Measurements from ENCODE around the gene LRP3.

DNA sequence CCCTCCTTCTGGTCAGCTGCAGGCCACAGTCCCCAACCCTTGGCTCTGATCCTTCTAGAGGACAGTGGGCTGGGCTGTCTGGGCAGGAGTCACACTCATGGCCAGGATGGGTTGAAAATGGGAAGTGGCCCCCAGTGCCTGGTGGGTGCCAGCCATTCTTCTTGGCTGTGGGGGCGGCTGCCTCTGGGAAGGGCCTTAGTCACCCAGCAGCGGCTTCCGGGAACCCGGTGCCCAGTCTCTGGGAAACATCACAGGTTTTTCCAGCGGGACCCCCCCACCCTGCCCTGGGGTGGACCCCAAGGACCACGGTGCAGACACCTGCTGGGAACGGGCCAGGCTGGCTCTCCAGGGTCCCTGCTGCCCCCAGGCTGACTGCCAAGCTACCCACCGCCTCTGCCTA, 58.8 kb downstream of the LRP3 start:
- no peak for TF ChIP-seq POLR2A (IDR thresholded peaks at IDR 0.05)
- TF ChIP-seq, protein P1, sequence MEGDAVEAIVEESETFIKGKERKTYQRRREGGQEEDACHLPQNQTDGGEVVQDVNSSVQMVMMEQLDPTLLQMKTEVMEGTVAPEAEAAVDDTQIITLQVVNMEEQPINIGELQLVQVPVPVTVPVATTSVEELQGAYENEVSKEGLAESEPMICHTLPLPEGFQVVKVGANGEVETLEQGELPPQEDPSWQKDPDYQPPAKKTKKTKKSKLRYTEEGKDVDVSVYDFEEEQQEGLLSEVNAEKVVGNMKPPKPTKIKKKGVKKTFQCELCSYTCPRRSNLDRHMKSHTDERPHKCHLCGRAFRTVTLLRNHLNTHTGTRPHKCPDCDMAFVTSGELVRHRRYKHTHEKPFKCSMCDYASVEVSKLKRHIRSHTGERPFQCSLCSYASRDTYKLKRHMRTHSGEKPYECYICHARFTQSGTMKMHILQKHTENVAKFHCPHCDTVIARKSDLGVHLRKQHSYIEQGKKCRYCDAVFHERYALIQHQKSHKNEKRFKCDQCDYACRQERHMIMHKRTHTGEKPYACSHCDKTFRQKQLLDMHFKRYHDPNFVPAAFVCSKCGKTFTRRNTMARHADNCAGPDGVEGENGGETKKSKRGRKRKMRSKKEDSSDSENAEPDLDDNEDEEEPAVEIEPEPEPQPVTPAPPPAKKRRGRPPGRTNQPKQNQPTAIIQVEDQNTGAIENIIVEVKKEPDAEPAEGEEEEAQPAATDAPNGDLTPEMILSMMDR (IDR thresholded peaks at IDR 0.05), result no peak

Measured in sigmoid colon (tissue), 3 donors.